Panc1 (cell line): ENCODE measurements around the gene GLUL.

Source experiments
- CTCF ChIP-seq: fragments of 450-650 bp; IDR thresholded peaks from 2 replicates; pipeline ENCODE4 v1.5.1; 2017; ENCODE audit warnings: mild to moderate bottlenecking
- POLR2AphosphoS5 ChIP-seq: IDR thresholded peaks from 2 replicates; pipeline ENCODE4 v1.6.1; 2012; ENCODE audit warnings: mild to moderate bottlenecking, low read depth, low read length, moderate library complexity
- REST ChIP-seq, 2 experiments: IDR thresholded peaks; 2 replicates each; pipeline ENCODE4 v1.6.1; 2011 to 2012; ENCODE audit warnings: low read depth in 2 of 2, control low read depth in 1 of 2, low read length in 1 of 2, mild to moderate bottlenecking in 1 of 2, moderate library complexity in 1 of 2; ENCODE audit not compliant: insufficient read depth in 1 of 2
- SIN3A ChIP-seq: IDR thresholded peaks from 2 replicates; pipeline ENCODE4 v1.6.1; 2012; ENCODE audit warnings: low read depth, mild to moderate bottlenecking, low read length, moderate library complexity, borderline replicate concordance; ENCODE audit not compliant: insufficient read depth
- TCF7L2 ChIP-seq: IDR thresholded peaks from 2 replicates; pipeline ENCODE4 v1.6.1; 2011; ENCODE audit warnings: mild to moderate bottlenecking, low read depth, low read length, inconsistent platforms

GRCh38 chr1:182383934-182384333, 7.7 kb downstream of the GLUL start:
- no peak for TF ChIP-seq CTCF
- no peak for TF ChIP-seq SIN3A
- TF ChIP-seq POLR2AphosphoS5 = no peak
- no peak for TF ChIP-seq TCF7L2
- no peak for TF ChIP-seq REST (IDR thresholded peaks at IDR 0.05; ENCODE audit: insufficient read depth in 1 of 2, low read depth in 2 of 2, low read length in 1 of 2)
